ENCODE data around the gene NFIA.

The NFIA gene

DNA sequence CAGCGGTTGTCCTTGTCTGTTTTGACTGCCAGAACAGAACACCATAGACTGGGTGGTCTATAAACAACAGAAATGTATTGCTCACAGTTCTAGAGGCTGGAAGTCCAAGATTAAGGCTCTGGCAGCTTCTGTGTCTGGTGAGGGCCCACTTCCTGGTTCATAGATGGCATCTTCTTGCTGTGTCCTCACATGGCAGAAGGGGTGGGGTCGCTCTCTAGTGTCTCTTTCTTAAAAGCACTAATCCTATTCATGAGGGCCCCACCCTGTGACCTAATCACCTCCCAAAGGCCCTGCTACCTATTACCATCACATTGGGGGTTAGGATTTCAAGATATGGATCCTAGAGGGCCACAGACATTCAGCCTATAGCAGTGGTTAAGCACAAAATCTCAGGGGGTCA, 304.4 kb downstream of the NFIA start:
- DNase-seq, result no peak

DNA sequence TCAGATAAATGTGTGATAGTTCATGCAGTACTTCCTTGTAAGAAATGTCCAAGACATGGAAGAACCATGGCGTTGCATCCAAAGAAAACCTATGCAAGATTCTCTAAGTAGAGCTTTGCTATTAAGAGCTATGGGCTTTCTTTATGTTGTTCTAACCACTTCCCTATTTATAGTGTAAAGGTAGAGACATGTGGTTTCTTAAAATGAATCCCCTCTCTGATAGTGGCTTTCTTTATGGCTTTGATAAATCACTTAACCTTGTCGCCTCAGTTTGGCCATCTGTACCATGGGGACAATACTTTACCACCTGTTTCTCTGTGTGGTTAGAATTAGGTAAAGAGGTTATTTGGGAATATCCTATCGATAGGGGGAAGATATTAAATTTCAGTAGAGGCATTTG, 305.5 kb downstream of the NFIA start:
- DNase-seq, result no peak

DNA sequence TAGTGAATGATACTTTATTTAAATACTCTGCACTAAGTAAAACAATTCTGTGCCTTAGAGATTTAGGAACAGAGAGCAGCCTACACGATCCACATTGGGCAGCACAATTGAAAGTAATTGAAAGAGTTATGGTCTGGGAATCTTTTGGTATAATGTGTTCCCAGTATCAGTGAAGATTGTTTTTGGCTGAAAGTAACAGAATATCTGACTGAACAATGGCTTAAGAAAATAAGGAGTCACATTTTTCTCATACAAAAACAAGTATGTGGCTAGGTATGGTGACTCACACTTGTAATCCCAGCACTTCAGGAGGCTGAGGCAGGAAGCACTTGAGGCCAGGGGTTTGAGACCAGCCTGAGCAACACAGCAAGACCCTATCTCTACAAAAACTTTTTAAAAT, 306.2 kb downstream of the NFIA start:
- DNase-seq, result no peak

DNA sequence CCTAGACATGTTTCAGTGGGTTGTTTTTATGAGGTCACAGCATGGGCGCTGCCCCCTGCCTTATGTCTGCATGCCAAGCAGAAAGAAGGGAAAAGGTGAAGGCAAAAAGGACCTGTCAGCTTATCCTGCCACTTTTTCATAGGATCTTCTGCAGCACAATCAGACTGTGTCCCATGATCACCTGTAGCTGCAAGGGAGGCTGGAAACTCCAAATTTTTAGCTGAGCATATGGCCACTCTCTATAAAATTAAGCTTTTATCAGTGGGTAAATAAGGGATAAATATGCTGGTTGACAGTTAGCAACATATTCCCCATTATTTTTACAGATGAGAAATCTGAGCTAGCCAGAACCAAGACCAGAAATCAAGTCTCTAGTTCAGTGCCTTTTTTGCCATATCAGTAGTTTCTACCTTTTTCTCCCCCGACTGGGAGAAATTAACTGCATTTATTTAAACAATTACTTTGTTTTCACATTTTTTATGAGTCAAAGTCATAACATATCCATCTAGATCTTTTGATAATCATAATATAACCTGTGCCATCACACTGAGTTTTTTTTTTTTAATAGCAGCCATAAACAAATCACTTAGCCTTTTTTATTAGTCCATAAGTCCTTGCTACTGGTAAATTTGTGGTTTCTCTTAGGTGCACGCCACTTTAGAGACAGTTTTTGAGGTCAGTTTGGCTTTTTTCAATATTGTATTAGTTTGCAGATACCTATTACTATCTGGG, 307.0 kb downstream of the NFIA start:
- no peak for DNase-seq

DNA sequence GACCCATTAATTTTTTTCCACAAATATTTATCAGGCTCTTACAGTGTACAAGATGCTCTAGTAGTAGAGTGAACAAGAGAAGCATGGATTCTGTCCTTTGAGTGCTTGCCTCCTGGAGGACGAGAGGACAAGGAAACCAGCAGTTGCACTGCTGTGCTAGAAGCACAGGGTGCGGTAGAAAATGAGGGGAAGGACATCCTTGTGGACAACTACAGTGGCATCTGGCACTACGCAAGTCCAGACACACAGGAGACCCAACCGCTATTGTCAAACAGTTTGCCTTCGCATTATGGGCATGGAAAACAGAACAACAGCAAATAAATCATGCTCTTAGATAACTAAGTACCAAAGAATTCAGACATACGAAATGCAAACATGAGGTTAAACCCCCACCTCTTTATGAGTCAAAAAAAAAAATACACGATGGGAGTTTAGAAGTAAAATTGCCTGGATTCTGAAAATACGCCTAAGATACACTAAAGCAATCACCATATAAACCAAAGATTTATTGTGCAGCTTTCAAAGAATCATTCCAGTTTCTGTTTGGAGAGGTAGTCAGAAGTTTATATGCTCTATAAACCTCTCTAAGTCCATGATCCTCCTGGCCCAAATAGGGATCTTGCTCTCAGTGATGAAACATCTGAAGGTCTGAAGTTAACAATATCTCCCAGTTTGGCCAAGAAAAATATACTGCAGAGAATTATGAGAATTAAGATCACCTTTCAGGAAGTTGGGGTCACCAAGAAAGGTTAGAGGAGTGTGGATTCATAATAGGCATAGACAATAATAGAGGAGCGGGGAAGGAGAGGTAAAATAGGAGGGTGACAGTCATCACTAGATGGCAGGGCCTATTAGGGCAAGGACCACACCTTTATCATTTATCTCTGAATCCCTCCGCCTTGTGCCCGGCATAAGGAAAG, 307.8 kb downstream of the NFIA start:
- no peak for DNase-seq

DNA sequence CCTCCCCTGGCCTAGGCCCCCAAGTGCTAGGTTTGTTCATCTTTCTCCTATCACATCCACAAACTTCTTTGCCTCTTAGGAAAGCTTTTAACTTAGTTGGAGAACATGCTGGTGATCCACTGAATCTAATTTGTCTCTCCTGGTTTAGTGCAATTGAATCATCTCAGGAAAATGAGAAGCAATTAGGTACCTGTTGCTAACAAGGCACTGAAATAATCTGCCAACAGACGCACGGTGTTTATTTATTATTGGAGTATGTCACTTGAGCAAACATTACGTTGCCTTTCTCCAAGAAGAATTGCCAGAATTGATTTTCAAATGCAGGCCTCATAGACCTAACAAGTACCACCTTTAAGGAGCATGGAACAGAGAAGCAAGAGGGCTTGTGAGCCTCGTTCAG, 309.4 kb downstream of the NFIA start:
- DNase-seq, result no peak

DNA sequence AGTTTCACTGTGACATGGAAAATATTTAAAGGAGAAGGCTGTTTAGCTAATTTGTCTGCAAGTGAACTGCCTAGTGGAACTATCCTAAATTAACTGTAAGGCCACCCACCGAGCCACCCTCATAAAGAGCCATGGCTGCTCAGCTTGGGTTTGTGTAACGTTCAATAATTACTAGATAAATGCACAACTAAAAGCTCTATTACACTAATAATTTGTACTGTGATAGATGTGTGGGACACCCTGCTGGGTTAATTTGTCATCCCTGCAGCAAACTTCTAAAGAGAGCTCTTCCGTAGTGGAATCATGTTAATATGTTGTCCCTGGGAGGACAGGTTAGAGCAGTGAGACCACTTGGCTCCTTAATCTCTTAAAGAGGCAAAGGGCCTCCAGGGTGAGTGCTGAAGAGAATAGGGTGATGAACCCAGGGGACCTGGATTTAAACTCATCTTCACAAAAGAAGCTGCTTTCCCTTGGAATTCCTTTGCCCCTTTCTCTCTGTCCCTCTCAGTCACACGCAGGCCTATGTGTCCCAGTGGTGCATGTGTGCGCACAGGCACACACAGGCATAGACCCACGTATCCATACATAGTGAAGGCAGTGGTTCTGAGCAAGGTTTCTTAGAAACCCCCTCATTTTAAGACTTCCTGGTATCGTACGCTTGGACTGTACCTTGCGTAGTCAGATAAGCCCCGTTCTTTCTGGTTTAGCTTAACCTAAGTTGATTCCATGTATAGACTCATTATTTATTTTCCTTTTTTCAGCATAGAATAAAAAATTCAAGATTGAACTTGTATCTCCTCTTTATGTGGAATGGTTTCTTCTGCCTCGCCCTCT, 310.3 kb downstream of the NFIA start:
- DNase-seq, result no peak

DNA sequence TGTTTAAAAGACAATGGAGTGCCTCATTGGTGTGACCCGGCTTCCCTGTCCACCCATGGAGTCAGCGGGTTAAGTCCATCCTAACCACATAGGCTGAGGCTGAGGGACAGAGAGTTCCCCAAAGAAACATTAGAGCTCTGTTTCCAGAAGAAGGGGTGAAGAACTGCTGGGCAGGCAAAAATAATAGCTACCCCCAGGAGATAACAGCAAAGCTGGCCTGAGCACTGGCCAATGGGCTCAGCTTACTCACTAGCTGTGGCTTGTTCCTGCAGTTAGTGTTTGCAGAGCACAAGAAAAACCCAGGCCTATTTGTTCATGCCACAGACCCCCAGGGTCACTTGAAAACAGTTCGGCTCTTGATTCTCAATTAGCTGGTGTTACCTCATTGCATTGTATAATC, 311.2 kb downstream of the NFIA start:
- DNase-seq, result no peak

DNA sequence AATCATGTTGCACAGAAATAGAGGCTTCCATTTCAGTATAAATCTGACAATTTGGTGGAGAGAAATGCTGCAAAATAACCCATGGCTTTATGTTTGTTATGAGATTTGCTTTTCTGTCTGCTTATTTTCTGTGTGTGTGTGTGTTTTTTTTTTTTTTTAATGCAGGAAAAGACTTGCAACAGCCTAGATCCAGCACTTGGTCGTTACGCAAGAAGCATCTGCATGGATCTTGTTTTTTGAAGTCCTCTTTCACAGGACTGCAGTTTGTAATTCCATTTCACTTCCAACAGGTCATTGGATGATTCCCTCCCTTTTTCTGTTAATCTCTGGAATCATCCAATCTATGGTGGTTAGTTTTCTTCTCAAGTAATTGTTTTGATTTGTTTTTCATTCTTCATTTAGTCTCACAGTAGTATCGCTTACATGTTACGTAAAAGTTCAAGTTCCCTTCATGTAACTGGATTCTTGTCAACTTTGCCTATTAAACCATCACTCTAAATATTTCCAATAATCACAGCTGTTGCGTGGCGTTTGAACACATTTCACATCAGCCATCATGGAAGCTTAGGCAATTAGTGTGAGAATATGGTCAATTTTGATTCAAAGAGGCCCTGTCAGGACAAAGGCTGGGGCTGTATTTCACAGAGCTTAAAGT, 312.9 kb downstream of the NFIA start:
- DNase-seq, result no peak

DNA sequence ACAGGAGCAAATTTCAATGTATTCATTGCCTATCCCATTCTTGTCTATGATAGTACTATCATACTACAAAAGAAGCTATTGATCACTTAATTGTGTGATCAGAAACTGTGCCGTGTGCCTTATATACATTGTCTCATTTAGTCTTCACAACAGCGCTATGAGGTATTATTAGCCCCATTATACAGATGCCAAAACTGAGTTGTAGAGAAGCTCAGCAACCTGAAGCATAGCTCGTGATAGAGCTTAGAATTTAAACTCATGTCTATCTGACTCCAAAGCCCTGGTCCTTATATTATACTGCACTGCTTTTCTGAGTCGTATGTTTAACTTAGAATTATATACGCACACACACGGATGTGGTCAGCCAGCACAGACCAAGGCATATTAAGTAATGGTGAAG, 315.1 kb downstream of the NFIA start:
- no peak for DNase-seq

DNA sequence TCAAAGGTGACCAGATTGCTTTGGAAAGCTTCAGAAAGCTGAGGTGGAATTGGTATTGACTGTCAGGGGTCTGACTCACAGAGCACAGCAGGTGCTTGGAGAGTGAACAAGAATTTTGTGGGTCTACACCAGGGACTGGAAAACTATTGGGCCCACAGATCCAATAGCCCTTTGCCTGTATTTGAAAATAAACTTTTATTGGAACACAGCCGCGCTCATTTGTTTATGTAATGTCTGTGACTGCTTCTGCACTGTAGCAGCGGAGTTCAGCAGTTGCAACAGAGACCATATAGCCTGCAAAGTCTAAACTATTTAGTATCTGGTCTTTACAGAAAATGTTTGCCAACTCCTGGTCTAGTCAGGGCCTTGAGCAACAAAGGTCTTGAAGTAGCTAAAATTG, 315.6 kb downstream of the NFIA start:
- no peak for DNase-seq

DNA sequence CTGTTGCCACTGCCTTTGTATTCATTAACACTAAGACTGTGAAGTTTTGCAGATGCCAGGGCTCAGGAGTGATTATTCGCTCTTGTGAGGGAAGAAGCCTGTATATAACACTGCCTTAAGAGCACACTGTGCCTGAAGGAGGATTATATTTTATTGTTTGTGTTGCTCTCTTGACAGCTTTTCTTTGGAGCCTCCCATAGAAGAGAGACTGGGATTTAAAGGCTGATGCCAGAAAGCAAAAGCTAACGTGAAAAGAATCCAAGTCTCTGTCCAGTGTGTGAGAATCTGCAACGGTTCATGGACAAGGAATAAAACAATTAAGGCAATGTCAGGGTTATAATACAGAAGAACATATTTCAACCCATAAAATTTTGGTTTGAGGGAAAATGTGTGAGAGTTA, 316.8 kb downstream of the NFIA start:
- no peak for DNase-seq

DNA sequence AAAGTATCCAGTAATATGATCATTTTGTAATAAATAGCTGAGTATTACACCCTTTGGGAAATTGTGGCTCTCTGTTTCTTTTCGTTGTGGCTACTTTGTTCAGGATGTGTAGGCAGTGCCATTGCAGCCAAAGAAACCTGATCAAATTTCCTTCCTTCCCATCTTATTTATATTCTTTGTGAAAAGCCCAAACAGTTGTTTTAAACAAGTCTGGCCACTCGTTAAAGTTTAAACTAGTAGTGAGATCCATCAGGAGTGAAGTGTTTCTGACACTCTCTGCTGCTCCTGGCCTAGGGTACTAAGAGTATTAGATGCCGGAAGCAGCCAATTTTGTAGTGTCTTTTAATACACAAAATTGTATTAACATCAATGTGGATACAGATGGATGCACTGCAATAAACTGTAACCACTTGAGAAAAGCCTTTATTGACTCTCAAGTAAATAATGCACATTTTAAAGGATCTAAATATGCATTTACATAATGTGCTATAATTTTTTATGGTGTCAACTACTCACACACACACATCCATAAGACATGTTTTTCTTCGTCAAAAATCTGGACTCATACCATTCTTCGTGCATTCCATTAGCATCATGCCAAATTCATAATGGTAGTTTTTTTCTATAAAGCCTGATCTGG, 317.9 kb downstream of the NFIA start:
- DNase-seq, result no peak

DNA sequence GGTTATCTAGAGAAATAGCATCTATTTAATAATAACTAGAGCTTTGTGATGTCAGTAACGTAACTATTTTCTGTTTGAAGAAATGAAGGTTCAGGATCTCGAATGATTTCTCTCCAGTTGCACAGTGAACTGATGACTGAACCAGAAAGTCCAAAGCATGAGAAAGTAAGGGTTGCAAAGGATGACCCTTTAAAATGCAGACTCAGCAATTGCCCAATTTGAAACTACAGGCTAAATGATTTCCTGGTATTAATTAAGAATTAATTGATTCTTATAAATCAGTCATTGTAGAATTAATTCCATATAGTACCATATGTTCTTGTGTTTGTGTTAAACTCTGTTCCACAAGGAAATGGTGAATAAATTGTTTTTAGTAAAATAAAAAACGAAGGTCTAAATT, 318.6 kb downstream of the NFIA start:
- no peak for DNase-seq

DNA sequence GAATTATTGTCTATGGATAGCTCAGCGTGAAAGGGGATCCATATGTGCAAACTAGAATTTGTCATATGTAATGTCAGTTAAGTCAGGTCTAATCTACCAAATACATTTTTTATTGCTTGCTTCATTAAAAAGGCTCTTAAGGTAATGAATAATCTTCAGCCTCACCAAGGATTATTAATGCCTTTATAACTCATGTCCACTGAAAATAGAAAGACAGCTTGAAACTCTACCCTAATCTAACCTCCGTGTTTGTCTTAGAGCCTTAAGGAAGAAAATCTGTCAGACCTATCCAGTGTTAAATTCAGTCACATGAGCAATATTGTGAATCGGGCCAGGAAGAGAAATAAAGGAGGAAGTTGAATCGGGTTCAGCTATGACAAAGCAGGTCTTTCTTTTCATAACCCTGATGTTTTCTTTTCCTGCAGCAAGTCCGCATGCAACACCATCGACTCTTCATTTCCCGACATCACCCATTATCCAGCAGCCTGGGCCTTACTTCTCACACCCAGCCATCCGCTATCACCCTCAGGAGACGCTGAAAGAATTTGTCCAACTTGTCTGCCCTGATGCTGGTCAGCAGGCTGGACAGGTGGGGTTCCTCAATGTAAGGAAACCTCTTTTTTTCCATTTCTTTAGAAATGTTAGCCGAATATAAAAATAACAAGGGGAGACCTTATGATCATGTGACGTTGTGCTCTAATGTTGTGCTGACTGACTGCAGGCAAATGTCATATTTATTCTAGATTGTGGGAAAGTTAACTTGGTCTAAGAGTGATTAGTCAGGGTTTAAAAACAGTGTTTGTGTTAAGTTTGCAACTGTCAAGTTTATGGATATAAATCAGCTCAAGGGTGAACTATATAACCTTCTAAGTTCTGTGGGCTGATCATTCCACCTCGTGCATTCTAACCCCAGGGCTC, 321.6 kb downstream of the NFIA start:
- DNase-seq, result no peak

DNA sequence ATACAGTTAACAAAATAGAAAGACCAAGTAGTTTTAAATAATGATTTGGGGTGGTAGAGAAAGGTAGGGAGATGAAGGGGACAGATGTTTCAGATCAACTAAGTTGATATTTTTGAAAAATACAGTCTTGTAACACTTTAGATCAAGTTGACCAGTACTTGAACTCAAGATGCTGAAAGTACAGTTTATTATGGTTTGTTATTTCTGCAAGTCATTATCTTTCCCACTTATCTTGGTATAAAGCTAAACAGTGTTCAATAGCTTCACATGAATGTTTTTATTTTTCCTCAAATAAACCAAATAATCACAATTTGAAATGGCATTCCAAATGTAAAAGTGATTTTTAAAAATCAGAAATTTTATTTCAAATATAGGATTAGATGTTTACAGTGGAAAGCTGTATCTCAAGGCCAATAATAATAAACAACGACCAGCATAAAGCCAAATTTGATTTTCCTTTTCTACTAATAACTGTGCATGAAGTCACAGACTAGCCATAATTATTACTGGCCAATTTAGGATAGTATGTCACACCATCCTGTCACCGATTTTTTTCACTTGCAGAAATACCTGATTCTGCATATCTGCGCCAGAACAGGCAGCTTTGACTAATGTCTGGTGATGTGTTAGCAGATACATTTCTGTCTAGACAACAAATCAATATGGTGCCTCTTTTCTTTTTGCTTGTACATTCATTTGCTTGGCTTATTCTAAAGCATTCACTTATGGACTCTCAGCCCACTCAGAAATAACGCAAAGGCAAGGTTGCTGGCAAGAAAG, 322.4 kb downstream of the NFIA start:
- no peak for DNase-seq

DNA sequence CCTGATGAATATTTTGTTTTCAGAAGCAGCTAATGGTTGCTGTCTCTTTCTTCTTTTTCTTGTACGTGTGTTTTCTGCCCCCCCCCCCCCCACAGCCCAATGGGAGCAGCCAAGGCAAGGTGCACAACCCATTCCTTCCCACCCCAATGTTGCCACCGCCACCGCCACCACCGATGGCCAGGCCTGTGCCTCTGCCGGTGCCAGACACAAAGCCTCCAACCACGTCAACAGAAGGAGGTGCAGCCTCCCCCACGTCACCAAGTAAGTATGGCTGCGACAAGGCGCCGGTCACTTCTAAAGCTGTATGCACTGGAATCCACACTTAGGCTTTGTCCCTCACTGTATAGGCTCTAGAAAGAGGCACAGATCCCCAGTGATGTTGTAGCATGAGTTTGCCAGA, 324.1 kb downstream of the NFIA start:
- DNase-seq, result no peak

DNA sequence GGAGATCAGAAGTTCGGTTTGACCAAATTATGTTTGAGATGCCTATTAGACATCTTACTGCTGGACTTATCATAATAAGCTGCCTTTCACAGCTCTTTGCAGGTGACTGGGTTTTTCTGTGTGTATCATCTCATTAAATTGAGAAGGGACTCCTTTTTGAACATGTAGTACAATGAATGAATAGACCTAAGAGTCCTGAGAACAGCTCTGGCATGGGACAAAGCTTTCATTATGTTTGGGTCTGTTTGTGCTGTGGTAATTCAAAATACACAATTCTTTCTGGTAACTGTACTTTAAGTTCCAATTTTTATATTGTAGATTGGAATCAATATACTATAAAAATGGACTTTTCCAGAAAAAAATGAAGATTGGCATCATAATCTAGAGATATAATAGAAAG, 330.2 kb downstream of the NFIA start:
- no peak for DNase-seq

DNA sequence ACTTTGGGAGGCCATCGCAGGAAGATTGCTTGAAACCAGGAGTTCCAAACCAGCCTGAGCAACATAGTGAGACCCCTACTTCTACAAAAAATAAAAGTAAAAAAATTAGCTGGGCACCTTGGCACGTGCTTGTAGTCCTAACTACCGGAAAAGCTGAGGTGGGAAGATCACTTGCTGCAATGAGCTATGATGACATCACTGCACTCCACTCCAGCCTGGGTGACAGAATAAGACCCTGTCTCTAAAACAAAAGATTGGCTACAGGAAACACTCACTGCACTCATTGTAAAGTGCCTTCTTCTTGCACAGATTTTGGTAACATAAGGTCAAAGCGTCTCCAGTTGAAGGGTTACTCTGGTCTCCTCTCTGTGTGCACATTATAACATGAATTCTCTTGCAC, 336.8 kb downstream of the NFIA start:
- DNase-seq, result no peak

DNA sequence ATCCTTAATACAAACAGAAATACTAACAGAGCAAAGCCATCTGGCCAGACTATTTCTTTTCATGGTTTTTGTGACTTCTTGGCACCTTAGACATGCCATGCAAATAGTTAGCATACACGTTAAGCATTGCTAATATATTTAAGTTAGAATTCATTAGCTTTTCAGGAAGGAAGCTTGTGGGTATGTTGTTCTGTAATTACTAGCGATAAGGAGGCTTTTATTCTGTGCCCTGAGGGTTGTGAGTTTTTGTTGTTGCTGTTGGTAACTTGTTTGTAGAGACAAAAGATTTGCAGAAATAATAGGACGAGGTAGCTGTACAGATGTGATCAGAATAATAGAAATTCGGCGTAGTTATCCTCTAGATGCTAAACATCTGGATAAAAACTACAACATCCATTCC, 337.3 kb downstream of the NFIA start:
- DNase-seq, result no peak

DNA sequence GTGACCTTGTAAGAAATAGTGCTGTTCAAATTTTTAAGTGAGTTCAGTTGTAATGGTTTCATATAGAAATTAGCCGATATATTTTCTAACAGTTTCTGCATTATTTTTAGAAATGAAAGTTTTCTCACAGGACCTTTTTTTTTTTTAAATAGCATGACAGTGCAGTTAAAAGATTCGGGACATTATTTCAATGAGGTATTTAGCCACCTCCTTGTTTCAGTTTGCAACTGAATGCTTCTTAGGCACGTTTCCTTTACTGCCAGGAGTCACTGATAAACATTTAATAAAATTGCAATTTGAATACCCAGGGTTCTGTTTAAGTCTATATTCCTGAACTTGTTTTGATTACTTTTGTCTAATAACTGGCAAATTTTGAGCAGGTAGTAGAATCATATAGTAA, 337.9 kb downstream of the NFIA start:
- no peak for DNase-seq
